Endothelial cell of umbilical vein (primary cell): ENCODE results near the gene EPHA4. TPM values are rescaled to one million over a fixed set of nuclear protein-coding genes. Genes with fewer than 3 reads are reported as not detected.

ENCODE experiments used
- BruUV-seq: library from RNA; stranded (reverse); fragments of 400-500 nt; replicated peaks from 2 replicates; lab custom pipeline; 2021; lab: Mats Ljungman, UMichigan
- CTCF ChIA-PET: fragments of 300-600, 350-600 bp; sonication (Branson Sonifier 250); formaldehyde crosslinking; loops from one replicate; lab custom pipeline; 2021; ENCODE audit warnings: antibody characterized with exemption, inconsistent platforms; lab: Charles Lee
- POLR2A ChIA-PET: fragments of 300-600, 350-600 bp; sonication (Branson Sonifier 250); formaldehyde crosslinking; loops from one replicate; lab custom pipeline; 2021; ENCODE audit warnings: antibody characterized with exemption, inconsistent platforms; lab: Charles Lee
- DNase-seq: peaks from one replicate; pipeline ENCODE4 v3.0.0-alpha.2; 2011; ENCODE audit warnings: low read depth, low spot score
- FAIRE-seq: peaks from 2 replicates; lab custom pipeline; 2011; peaks lifted over from hg19 to GRCh38; lab: Jason Lieb, UNC
- H2AFZ ChIP-seq: 2 replicates; pipeline ENCODE4 v1.6.0; 2012; ENCODE audit warnings: low read depth, low read length, control low read depth, inconsistent platforms
- H3K27ac ChIP-seq: 2 replicates; pipeline ENCODE4 v1.5.1; 2011; ENCODE audit warnings: low read depth, mild to moderate bottlenecking, control low read depth, low read length, moderate library complexity; ENCODE audit not compliant: insufficient read depth
- H3K27me3 ChIP-seq, 2 experiments: 2 replicates each; pipeline versions ENCODE4 v1.6.0 to v1.6.1; 2011; ENCODE audit warnings: low read length in 2 of 2, mixed read lengths in 1 of 2; ENCODE audit not compliant: control insufficient read depth in 2 of 2, insufficient read depth in 2 of 2
- H3K36me3 ChIP-seq, 2 experiments: 2 replicates in 1 of 2; 3 replicates in 1 of 2; pipeline ENCODE4 v1.5.1; 2011; ENCODE audit warnings: low read length in 2 of 2, mild to moderate bottlenecking in 1 of 2, moderate library complexity in 1 of 2; ENCODE audit not compliant: control insufficient read depth in 2 of 2, insufficient read depth in 2 of 2; ENCODE audit errors: extremely low read depth in 1 of 2
- H3K4me1 ChIP-seq: 3 replicates; pipeline ENCODE4 v1.5.1; 2011; ENCODE audit warnings: mild to moderate bottlenecking, low read length; ENCODE audit not compliant: control insufficient read depth, insufficient read depth; ENCODE audit errors: extremely low read depth
- H3K4me2 ChIP-seq: 2 replicates; pipeline ENCODE4 v1.6.1; 2011; ENCODE audit warnings: low read length, control low read depth, mixed read lengths; ENCODE audit not compliant: insufficient read depth
- H3K4me3 ChIP-seq, 3 experiments: fragments of 200-600 bp in 1 of 3; sonication (generic), shearing (Covaris generic) in 1 of 3; replicated peaks in 1 of 3; 2 replicates each; pipeline ENCODE4 v1.5.1; 2011 to 2016; ENCODE audit warnings: control low read depth in 3 of 3, low read length in 3 of 3, mild to moderate bottlenecking in 2 of 3, inconsistent platforms in 1 of 3, low read depth in 1 of 3, moderate library complexity in 1 of 3; ENCODE audit not compliant: insufficient read depth in 1 of 3
- H3K79me2 ChIP-seq: 2 replicates; pipeline ENCODE4 v1.6.0; 2012; ENCODE audit warnings: low read length, inconsistent platforms; ENCODE audit not compliant: control insufficient read depth, insufficient read depth
- H3K9ac ChIP-seq: replicated peaks from 2 replicates; pipeline ENCODE3; 2011; ENCODE audit warnings: low read length, control low read depth; ENCODE audit not compliant: insufficient read depth; ENCODE audit errors: extremely low read depth
- H3K9me1 ChIP-seq: replicated peaks from 3 replicates; pipeline ENCODE4 v1.6.0; 2011; ENCODE audit warnings: mild to moderate bottlenecking, low read length; ENCODE audit not compliant: control insufficient read depth, insufficient read depth; ENCODE audit errors: extremely low read depth
- H3K9me3 ChIP-seq: replicated peaks from 2 replicates; pipeline ENCODE4 v1.5.1; 2012; ENCODE audit warnings: low read length, inconsistent platforms; ENCODE audit not compliant: control insufficient read depth, insufficient read depth
- H4K20me1 ChIP-seq: replicated peaks from 2 replicates; pipeline ENCODE3; 2011; ENCODE audit warnings: mild to moderate bottlenecking, low read length; ENCODE audit not compliant: control insufficient read depth, insufficient read depth; ENCODE audit errors: extremely low read depth
- EZH2 ChIP-seq: IDR thresholded peaks from 2 replicates; pipeline ENCODE4 v1.6.1; 2012; ENCODE audit warnings: borderline replicate concordance, low read depth, mild to moderate bottlenecking, moderate library complexity, low read length, inconsistent platforms; ENCODE audit not compliant: severe bottlenecking
- FOS ChIP-seq: IDR thresholded peaks from 2 replicates; pipeline ENCODE4 v1.6.1; 2011; ENCODE audit warnings: mild to moderate bottlenecking, low read length, moderate library complexity, borderline replicate concordance; ENCODE audit not compliant: insufficient read depth
- GATA2 ChIP-seq: IDR thresholded peaks from 2 replicates; pipeline ENCODE4 v1.7.0; 2011; ENCODE audit warnings: low read depth, mild to moderate bottlenecking, moderate library complexity, mixed read lengths, low read length; ENCODE audit not compliant: insufficient read length, insufficient read depth
- JUN ChIP-seq: IDR thresholded peaks from 2 replicates; pipeline ENCODE4 v1.6.1; 2011; ENCODE audit warnings: borderline replicate concordance, low read depth; ENCODE audit not compliant: insufficient read length, insufficient read depth
- MYC ChIP-seq: IDR thresholded peaks from one replicate; pipeline ENCODE4 v1.6.1; 2011; ENCODE audit warnings: mild to moderate bottlenecking, low read depth, low read length
- POLR2A ChIP-seq: IDR thresholded peaks from 2 replicates; pipeline ENCODE4 v1.6.1; 2012; ENCODE audit warnings: low read depth, mild to moderate bottlenecking, control low read depth, low read length
- POLR2AphosphoS5 ChIP-seq: IDR thresholded peaks from 2 replicates; pipeline ENCODE4 v1.6.1; 2012; ENCODE audit warnings: low read depth, mild to moderate bottlenecking, control low read depth, low read length, moderate library complexity; ENCODE audit not compliant: insufficient read depth
- dilution Hi-C: fragments of 300-500 bp; cut with MboI; formaldehyde crosslinking; loops from one replicate; pipeline ENCODE4 v1.15.0; 2019; ENCODE audit warnings: low sequenced_read_pairs; ENCODE audit not compliant: extremely low pct_ligation_motif_present
- intact Hi-C: fragments of 100-400 bp; cut with micrococcal nuclease; formaldehyde crosslinking; loops from one replicate; pipeline ENCODE4 v1.10.0; 2022
- polyA plus RNA-seq, 4 experiments: library from polyadenylated mRNA; depleted of rRNA in 3 of 4; stranded (reverse) in 3 of 4; unstranded in 1 of 4; fragments of >200 nt; gene quantifications; 2 replicates each; pipeline versions ENCODE4 v1.2.1 to v1.2.3, GENCODE V29; 2011 to 2012; ENCODE audit warnings: missing spikeins in 1 of 4
- total RNA-seq: library from RNA; stranded (reverse); gene quantifications from 2 replicates; pipeline ENCODE4 v1.2.3, GENCODE V29; 2021
- TF ChIP-seq, protein P1 (sequence below): IDR thresholded peaks from 2 replicates; pipeline ENCODE4 v1.6.1; 2011; ENCODE audit not compliant: insufficient read depth, insufficient read length
- TF ChIP-seq, protein P2 (sequence below), 2 donors: IDR thresholded peaks; 1 replicate in 1 of 2; 2 replicates in 1 of 2; pipeline ENCODE4 v1.5.1; 2011; ENCODE audit warnings: low read length in 2 of 2, mild to moderate bottlenecking in 2 of 2, moderate library complexity in 2 of 2, control low read depth in 1 of 2, inconsistent platforms in 1 of 2, low read depth in 1 of 2; ENCODE audit not compliant: insufficient read depth in 1 of 2; ENCODE audit errors: extremely low read depth in 1 of 2

EPHA4 gene
- total and polyA plus RNA-seq, 2 donors (not counting 3 experiments of a cell fraction or from before 2014, with no cell fraction given) = 11.9 to 19.8 TPM

DNA sequence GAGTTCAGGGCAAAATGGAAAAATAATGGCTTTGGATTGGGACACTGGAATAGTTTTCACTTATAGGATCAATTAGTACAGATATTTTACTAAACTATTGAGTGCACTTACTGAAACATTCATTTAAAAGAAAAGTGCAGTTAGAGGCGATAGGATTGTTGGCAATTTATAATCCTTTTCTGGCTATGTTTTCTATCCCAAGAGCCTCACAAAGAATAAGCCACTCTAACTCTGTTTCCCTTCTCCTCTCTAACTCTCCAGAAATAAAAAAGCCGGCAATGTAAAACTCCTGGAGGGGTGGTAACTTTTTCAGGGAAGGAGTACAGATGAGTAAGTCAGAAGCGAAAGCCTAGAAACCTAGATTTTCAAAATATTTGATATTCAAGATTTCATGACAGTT lies 91.3 kb downstream of the EPHA4 start:
- H3K4me1 ChIP-seq = peaks cover 13% of the 10 kb centered on the region
- H3K27ac ChIP-seq = no peak overlapping the region
- H2AFZ ChIP-seq = no peak overlapping the region
- H3K4me3 ChIP-seq = no peak overlapping the region
- FAIRE-seq = no peak
- POLR2A ChIA-PET = no interaction called here
- H3K79me2 ChIP-seq = no peaks in the 10 kb centered on the region
- no TSS peak for BruUV-seq
- CTCF ChIA-PET = no interaction called here
- H3K4me2 ChIP-seq = no peak overlapping the region
- DNase-seq = no peak
- no peak for TF ChIP-seq POLR2AphosphoS5
- TF ChIP-seq POLR2A = no peak
- TF ChIP-seq, protein P1, sequence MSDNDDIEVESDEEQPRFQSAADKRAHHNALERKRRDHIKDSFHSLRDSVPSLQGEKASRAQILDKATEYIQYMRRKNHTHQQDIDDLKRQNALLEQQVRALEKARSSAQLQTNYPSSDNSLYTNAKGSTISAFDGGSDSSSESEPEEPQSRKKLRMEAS = no peak
- TF ChIP-seq EZH2 = no peak
- no peak for TF ChIP-seq FOS
- no peak for TF ChIP-seq GATA2
- no peak for TF ChIP-seq MYC
- TF ChIP-seq, protein P2, sequence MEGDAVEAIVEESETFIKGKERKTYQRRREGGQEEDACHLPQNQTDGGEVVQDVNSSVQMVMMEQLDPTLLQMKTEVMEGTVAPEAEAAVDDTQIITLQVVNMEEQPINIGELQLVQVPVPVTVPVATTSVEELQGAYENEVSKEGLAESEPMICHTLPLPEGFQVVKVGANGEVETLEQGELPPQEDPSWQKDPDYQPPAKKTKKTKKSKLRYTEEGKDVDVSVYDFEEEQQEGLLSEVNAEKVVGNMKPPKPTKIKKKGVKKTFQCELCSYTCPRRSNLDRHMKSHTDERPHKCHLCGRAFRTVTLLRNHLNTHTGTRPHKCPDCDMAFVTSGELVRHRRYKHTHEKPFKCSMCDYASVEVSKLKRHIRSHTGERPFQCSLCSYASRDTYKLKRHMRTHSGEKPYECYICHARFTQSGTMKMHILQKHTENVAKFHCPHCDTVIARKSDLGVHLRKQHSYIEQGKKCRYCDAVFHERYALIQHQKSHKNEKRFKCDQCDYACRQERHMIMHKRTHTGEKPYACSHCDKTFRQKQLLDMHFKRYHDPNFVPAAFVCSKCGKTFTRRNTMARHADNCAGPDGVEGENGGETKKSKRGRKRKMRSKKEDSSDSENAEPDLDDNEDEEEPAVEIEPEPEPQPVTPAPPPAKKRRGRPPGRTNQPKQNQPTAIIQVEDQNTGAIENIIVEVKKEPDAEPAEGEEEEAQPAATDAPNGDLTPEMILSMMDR (IDR thresholded peaks at IDR 0.05; ENCODE audit: extremely low read depth in 1 of 2, insufficient read depth in 1 of 2, low read depth in 1 of 2, low read length in 2 of 2) = no peak
- TF ChIP-seq JUN = no peak
- H3K9me3 ChIP-seq = no peaks in the 10 kb centered on the region
- H3K9me1 ChIP-seq = no peaks in the 10 kb centered on the region
- no peak overlapping the region for H3K9ac ChIP-seq
- intact Hi-C loops (no loop called here), dilution Hi-C loops (no loop called here)
- no peaks in the 10 kb centered on the region for H4K20me1 ChIP-seq
- peaks cover 0 to 3% of the 10 kb centered on the region in 2 experiments for H3K36me3 ChIP-seq
- no peaks in the 10 kb centered on the region for H3K27me3 ChIP-seq
